HG02588 (cell line): ENCODE results near the gene SHLD1.
"Not testable (repeated sequence)": the region's sequence is repeated elsewhere in the genome, so short reads cannot be mapped to it uniquely, and the experiment has no call there.

ENCODE experiments used
- ATAC-seq: cut with Tn5 transposase; IDR thresholded peaks from one replicate; pipeline ENCODE4 v1.9.1; 2021; ENCODE audit warnings: mild to moderate bottlenecking, moderate library complexity; ENCODE audit not compliant: unreplicated experiment

Gene SHLD1

GRCh38 chr20:5735845-5736510, 14.2 kb upstream of the SHLD1 start:
- ATAC-seq = no peak

DNA sequence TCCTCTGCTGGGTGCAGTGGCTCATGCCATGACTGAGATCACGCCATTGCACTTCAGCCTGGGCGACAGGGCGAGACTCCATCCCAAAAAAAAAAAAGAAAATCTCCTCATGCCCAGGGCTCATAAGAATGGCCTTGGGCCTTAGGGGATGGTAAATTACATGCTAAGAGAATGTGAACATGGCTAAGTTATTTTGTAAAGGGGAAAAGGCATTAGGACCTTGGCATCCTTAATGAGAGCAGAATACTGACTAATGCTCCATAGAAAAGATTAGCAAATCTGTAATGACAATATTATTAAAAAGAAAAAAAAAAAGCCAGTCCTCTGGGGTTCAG, 12.6 kb upstream of the SHLD1 start:
- no peak for ATAC-seq

DNA sequence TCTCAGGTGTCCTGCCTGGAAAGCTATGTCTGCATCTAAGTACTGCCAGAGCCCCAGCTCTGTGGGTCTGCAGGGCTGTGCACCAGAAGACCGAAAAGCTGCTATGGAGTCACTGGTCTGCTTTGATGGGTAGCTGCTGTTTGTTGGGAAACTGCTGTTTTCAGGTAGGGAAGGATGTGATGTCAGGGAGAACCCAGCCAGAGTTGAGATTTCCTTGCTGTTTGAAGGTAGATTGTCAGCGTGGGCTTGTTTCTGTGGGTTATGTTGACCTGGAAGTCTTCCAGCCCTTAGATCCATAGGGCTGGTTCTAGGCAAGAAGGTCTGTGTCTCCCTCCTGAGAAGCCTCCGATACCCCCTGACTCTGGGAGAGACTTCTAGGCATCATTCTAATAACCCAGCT, 12.2 kb upstream of the SHLD1 start:
- ATAC-seq = no peak

DNA sequence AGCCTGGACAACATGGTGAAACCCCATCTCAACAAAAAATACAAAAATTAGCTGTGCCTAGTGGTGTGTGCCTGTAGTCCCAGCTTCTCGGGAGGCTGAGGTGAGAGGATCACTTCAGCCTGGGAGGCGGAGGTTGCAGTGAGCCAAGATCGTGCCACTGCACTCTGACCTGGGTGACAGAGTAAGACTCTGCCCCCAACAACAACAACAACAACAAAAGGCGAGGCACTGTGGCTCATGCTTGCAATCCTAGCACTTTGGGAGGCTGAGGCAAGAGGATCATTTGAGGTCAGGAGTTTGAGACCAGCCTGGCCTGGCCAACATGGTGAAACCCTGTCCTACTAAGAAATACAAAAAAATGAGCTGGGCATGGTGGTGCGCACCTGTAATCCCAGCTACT, 9.6 kb upstream of the SHLD1 start:
- ATAC-seq = not testable (repeated sequence)

- ATAC-seq = no peak
Observed at GRCh38 chr20:5741089-5741488, 9.1 kb upstream of the SHLD1 start.

GRCh38 chr20:5742041-5742440, 8.2 kb upstream of the SHLD1 start:
- no peak for ATAC-seq

DNA sequence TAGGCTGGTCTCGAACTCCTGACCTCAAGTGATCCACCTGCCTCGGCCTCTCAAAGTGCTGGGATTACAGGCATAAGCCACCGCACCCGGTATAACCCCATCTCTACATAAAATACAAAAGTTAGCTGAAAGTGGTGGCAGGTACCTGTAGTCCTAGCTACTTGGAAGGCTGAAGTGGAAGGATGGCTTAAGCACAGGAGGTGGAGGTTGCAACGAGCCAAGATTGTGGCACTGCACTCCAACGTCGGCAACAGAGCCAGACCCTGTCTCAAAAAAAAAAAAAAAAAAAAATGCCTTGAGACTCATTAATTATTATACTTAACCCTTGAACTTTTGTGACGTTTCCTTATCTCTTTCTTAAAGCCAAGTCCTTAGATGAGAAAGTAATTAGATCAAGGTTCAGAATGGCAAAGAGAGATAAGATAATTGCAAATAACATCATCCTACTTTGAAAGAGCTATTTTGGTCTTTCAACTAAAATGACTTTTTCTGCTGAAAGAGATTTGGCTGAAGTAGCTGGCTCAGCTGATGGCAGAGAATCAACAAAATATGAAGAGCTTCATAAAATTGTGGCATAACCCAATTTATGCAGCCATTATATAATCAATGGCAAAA, 4.7 kb upstream of the SHLD1 start:
- no peak for ATAC-seq

DNA sequence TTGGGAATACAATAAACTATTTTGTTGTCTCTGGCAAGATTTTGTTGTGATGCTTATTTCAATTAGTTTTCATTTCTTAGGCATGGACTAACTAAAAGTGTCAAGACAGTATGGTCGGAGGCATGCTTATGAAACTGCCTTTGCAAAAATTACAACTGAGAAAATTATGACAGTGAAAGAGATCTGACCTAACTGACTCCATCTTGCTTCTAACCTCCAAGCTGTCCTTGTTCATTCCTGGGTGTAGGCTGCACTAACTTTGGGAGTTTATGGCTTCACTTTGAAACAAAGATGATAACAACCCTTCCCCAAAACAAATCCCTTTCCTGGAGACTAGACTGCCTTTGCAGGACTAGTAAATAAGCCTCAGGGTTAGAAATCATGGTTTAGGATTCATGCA, 4.1 kb upstream of the SHLD1 start:
- ATAC-seq = no peak

DNA sequence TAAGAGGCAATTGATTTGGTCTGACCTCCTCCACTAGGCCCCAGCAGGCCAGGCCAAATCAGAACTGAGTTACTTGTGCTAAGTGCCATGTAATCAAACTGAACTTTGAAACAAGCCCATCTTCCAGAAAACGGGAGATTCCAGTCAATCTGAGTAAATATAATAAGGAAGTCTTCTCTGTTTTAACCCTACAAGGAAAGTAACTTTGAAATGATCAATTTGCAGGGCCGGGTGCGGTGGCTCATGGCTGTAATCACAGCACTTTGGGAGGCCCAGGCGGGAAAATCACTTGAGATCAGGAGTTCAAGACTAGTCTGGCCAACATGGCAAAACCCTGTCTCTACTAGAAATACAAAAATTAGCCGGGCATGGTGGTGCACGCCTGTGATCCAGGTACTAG, 2.0 kb upstream of the SHLD1 start:
- no peak for ATAC-seq

- not testable (repeated sequence) for ATAC-seq
Observed at GRCh38 chr20:5749512-5749951, 669 bp upstream of the SHLD1 start.

GRCh38 chr20:5751856-5752255, 1.7 kb downstream of the SHLD1 start:
- ATAC-seq = no peak

DNA sequence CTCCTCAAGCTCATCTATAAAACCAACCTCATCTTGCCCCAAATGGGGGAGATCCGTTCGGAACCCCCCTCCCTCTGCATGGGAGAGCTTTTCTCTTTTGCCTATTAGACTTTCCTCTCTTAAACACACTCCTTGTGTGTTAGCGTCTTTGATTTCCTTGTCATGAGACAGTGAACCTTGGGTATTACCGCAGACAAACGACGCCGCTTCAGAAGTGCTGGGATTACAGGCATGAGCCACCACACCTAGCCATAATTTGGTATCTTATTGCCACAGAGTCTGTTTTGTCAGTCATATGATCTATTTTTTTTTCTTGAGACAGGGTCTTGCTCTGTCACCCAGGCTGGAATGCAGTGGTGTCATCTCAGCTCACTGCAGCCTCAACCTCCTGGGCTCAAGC, 3.6 kb downstream of the SHLD1 start:
- ATAC-seq = no peak

DNA sequence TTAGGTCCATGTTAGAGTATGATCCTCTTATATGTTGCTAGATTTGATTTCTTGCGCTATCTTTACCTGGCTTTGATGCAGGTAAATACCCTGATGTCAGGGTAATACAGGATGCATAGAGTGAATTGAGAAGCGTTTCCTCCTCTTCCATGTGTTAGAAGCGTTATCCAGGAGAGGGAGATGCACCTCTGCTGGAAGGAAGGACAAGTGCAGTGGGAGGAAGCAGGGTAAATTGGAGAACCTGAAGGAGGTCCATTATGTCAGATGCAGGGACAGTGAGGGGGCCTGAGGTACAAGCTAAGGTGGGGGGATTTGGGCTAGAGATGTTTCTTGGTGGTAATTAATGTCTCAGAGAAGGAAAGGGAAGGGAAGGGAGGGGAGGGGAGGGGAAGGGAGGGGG, 7.7 kb downstream of the SHLD1 start:
- ATAC-seq = no peak

DNA sequence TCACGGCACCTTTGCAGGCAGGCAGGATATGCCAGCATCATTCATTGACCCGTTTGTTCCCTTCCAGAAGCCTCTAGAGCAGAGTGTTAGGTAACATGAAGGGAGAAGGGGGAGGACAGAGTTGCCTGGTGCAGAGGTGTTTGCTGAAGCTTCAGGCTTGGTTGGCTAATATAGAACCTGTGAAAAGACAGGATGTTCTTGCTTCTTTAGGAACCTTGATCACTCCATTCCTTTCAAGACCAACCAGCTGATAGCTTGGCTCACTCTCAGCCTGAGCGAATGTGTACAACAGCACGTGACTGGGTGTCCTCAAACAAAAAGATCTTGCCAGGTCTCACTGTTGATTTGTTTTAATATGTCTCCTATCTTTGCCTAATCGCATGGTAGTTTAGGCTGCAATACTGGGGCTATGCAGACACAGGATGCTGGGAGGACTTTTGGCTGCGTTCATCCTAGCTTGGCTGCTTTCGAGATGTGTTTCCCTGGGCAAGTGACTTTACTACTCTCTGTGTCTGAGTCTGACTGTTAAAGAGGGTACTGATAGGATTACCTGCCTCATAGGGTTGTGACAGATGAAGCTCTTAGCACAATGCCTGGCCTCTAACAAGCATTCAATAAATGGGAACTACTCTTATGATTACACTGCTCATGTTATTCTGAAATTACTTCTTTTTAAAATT, 16.0 kb downstream of the SHLD1 start:
- no peak for ATAC-seq

- ATAC-seq = no peak
Observed at GRCh38 chr20:5767493-5768098, 17.4 kb downstream of the SHLD1 start.

GRCh38 chr20:5770231-5770986, 20.2 kb downstream of the SHLD1 start:
- no peak for ATAC-seq

- ATAC-seq = no peak
Observed at GRCh38 chr20:5770987-5771318, 20.8 kb downstream of the SHLD1 start.

DNA sequence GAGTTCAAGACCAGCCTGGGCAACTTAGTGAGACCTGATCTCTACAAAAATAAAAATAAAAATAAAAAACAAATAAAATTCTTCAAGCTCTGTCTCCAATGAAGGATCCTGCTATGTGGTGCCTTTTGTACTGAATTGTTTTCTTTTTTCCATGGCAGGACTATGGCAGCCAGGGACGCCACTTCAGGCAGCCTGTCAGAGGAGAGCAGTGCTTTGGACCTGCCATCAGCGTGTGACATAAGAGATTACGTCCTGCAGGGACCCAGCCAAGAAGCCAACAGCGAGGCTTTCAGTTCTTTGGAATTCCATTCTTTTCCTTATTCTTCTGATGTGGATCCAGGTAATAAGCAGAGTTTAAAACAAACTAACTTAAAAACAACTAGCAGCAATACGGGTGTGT, 22.5 kb downstream of the SHLD1 start:
- ATAC-seq = no peak

DNA sequence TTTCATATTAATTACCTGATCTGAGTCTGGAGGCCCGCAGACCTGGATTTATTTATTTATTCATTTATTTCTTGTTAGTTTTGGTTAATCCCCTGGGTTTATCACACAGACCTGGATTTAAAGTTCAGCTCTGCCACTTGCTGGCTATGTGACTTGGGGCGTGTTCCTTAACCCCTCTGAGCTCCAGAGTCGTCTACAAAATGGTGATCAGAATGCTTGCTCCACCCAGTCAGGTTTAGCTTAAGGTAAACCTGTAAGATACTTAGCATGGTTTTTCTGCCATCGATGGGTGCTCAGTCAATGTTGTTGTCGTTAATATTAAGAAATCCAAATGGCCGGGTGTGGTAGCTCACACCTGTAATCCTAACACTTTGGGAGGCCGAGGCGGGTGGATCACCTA, 23.4 kb downstream of the SHLD1 start:
- ATAC-seq = no peak

DNA sequence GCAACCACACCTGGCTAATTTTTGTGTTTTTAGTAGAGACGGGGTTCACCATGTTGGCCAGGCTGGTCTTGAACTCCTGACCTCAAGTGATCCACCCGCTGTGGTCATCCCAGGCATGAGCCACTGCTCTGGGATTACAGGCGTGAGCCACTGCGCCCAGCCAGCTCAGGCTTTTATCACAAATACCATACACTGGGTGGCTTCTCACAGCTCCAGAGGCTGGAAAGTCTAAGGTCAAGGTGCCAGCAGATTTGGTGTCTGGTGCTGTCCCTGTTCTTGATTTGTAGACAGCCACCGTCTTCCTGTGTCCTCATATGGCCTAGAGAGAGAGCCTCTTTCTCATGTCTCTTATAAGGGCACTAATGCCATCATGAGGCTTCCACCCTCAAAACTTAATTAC, 25.9 kb downstream of the SHLD1 start:
- no peak for ATAC-seq

DNA sequence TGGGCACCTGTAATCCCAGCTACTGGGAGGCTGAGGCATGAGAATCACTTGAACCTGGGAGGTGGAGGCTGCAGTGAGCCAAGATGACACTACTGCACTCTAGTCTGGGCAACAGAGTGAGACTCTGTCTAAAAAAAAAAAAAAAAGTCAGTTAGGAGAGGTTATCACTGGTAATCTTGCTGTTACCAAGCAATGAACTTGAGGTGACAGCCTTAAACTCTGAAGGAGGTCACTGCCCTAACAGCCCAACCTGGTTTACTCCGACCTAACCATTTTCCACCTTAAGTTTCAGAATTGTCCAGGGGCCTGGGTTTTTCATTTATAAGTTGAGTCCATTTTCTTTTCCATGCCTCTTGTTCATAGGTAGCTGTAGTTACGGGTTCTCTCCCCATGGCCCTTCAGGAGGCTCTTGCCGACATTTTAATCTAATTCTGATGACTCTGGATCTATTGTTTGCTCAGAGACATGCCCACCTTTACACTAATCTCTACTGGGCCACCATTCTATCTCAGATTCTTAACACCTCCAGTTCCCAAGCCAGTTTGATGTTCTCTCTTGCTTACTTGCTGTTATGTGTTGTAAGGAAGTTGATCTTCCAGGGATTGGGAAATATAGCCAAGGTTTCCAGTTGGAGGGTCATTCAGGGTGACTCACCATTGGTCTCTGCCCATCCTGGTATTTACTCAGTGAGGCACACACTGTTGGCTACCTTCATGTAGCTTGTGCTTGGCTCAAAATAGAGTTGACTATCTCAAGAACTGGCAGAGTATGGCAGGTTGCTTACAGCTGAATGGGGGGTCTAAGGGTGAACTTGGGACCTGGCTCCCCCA, 29.1 kb downstream of the SHLD1 start:
- no peak for ATAC-seq
